ENCODE data around the gene CTU2. TPM values are rescaled to one million over a fixed set of nuclear protein-coding genes. Genes with fewer than 3 reads are reported as not detected.

Gene CTU2
- total and polyA plus RNA-seq, 8 donors = 9.7 to 19.8 (median 14.0) TPM

DNA sequence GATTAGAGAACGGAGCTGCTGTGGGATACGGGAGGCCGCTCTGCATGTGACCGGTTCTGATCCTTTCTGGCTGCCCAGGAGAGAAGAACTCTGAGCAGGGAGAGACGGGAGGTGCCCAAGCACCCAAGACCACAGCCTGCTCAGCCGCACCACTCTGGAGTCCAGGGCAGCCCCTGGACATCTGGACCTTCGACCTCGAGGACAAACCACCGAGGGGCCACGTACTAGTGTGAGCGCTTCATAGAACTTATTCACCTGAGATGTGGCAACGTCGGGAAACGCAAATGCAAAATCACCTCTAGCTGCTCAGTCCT, 6.0 kb upstream of the CTU2 start:
- DNase-seq (no peak), ATAC-seq (no peak)
- Histone ChIP-seq H3K36me3 (peaks cover 0 to 55% of the 10 kb centered on the region in 2 donors), H3K27me3 (no peaks in the 10 kb centered on the region), H3K4me1 (peaks cover 32 to 67% of the 10 kb centered on the region in 2 donors), H3K27ac (peak overlapping the region; percentile 86 to 91), H3K9me3 (no peaks in the 10 kb centered on the region), H3K4me3 (peak overlapping the region in 1 of 2 donors; percentile 92)
- intact Hi-C loops (cut with DNase I) = no loop called here
- TF ChIP-seq, protein P1, sequence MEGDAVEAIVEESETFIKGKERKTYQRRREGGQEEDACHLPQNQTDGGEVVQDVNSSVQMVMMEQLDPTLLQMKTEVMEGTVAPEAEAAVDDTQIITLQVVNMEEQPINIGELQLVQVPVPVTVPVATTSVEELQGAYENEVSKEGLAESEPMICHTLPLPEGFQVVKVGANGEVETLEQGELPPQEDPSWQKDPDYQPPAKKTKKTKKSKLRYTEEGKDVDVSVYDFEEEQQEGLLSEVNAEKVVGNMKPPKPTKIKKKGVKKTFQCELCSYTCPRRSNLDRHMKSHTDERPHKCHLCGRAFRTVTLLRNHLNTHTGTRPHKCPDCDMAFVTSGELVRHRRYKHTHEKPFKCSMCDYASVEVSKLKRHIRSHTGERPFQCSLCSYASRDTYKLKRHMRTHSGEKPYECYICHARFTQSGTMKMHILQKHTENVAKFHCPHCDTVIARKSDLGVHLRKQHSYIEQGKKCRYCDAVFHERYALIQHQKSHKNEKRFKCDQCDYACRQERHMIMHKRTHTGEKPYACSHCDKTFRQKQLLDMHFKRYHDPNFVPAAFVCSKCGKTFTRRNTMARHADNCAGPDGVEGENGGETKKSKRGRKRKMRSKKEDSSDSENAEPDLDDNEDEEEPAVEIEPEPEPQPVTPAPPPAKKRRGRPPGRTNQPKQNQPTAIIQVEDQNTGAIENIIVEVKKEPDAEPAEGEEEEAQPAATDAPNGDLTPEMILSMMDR (IDR thresholded peaks at IDR 0.05) = no peak

DNA sequence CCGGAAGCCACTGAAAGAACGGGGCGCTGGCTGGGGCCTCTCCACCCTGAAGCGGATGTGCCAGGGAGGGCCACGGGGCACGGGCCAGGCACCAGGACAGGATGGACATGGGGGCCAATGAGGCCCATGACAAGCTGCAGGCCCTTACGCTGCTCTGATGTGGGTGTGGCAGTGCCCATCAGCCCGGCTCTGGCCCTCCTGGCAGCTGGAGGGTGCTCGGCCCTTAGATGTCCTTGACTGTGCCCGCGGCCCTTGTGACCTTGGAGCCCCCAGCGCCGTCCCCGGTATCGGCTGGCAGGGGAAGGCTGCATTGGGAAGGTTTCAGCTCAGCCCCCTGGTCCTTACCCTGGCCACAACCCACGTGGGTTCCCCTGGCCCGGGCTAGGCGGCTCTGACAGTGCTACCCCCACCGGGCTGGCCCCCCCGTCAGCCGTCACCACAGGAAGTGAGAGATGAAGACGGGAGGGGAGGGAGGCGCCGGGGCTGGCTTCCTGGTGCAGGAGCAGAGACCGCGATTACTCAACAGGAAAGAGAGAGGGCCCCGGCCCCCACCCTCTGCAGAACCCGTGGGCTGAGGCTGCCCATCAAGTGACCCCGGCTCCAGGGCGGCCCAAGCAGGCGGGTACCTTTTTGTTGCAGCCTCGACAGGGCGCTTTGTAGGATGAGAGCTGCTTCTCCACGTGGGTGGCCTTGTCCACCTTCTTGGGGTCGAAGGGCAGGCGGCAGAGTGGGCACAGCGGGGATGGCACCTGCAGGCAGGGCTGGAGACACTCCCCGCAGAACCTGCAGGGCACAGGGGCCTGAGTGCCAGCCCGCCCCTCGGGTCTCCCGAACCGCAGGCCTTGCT, 5.4 kb upstream of the CTU2 start:
- DNase-seq (peak in 3 of 4 donors; percentile 81 to 99 (median 97)), ATAC-seq (peak; percentile 76)
- Histone ChIP-seq H3K9me3 (no peaks in the 10 kb centered on the region), H3K4me1 (peaks cover 32 to 72% of the 10 kb centered on the region in 2 donors), H3K27me3 (no peaks in the 10 kb centered on the region), H3K27ac (peak overlapping the region; percentile 86 to 91), H3K36me3 (peaks cover 0 to 49% of the 10 kb centered on the region in 2 donors), H3K4me3 (peak overlapping the region in 1 of 2 donors; percentile 92)
- intact Hi-C loops (cut with DNase I) = no loop called here
- TF ChIP-seq, protein P1 (IDR thresholded peaks at IDR 0.05) = no peak

DNA sequence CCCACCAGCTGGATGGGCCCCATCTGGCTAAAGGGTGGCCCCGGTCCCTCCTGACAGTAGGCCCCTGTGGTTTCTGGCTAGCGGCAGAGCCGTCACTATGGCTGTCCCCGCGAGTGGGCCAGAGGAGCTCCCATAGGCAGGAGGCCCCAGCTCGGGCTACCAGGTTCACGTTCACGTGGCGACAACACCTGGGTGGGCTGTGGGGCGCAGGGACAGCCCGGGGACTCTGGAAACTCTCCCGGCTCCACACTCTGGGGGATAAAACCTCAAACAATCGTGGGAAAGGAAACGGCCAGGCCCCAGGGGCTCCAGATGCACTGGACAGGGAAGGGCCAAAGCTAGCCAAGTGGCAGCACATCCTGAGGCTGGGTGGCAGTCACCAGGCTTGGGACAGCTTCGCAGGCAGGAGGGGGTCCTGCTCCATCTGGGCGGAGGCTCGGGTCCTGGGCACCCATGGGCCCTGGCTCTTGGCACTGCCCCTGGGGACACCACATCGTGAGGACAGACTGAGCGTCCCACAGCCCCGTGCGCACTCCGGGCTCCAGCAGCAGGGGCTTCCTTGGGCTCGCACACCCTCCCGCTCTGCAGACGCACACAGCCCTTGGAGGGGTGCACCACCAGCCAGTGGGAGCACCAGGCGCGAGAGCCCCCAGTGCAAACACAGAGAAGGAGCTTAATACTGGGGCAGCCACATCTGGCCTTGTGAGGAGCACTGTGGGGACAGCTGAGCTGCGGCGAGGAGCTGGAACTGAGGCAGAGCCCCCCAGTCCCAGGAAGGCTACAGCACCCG, 4.5 kb upstream of the CTU2 start:
- H3K27ac ChIP-seq = peak overlapping the region; percentile 86 to 91
- intact Hi-C loops (cut with DNase I) = no loop called here
- H3K9me3 ChIP-seq = no peaks in the 10 kb centered on the region
- no peak for ATAC-seq
- H3K36me3 ChIP-seq = peaks cover 0 to 40% of the 10 kb centered on the region in 2 donors
- no peaks in the 10 kb centered on the region for H3K27me3 ChIP-seq
- TF ChIP-seq, protein P1 (IDR thresholded peaks at IDR 0.05) = no peak
- H3K4me3 ChIP-seq = peak overlapping the region in 1 of 2 donors; percentile 92
- H3K4me1 ChIP-seq = peaks cover 34 to 74% of the 10 kb centered on the region in 2 donors
- no peak for DNase-seq

DNA sequence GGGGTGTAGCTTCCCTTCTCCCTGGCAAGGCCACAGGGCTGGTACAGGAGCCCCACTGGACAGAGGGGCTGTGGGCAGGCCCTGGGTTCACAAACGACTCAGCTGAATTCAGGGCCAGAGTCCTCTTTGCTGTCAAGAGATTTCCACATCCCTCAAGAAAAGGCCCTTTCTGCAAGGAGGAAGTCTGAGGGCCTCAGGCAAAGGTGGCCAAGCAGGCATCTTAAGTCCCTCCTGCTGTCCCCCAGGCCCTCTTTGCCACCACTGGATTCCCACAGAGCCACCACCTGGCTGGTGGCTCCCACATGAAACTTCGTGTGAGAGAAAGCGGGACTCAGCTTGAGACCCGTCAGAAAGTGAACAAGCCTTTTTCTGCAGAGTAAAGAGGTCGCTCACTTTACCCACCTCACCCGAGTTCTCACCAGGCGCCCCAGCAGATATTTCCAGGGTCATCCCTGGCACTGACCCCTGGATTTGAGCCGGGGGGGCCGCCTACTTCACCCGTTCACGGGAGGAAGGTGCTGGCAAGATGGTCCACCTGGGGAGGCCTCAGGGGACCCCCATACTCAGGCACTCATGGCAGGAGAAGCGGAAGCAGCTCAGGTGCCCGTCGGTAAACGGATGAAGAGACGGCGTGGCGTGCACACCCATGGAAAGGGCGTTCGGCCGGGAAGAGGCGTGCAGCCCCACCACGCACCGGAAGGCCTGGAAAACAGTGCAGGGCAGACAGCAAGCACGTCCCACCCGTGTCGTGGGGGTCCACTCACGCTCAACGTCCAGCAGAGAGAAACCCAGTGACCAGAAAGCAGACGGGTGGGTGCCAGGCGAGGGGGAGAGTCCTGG, 3.7 kb upstream of the CTU2 start:
- H3K27me3 ChIP-seq = no peaks in the 10 kb centered on the region
- peaks cover 42 to 82% of the 10 kb centered on the region in 2 donors for H3K4me1 ChIP-seq
- no peaks in the 10 kb centered on the region for H3K9me3 ChIP-seq
- ATAC-seq (no peak), DNase-seq (no peak)
- TF ChIP-seq, protein P1 (IDR thresholded peaks at IDR 0.05) = no peak
- intact Hi-C loops (cut with DNase I) = no loop called here
- peaks cover 0 to 32% of the 10 kb centered on the region in 2 donors for H3K36me3 ChIP-seq
- H3K27ac ChIP-seq = peak overlapping the region; percentile 86 to 91
- H3K4me3 ChIP-seq = peak overlapping the region in 1 of 2 donors; percentile 92
